ENCODE measurements around the gene PLEKHH1.
A peak's percentile ranks its signal among the peaks of the same experiment; 100 is the strongest.

Gene PLEKHH1

GRCh38 chr14:67569011-67569650 is 36.0 kb downstream of the PLEKHH1 start:
- Histone ChIP-seq H3K9me3 (ENCODE audit: control insufficient read depth, insufficient read depth, low read depth, low read length) (no peaks in the 10 kb centered on the region), H3K4me1 (ENCODE audit: control insufficient read depth, insufficient read depth, low read length) (no peaks in the 10 kb centered on the region), H3K4me3 (ENCODE audit: low read depth, low read length) (no peak overlapping the region), H3K27ac (ENCODE audit: extremely low read depth, low read depth, low read length) (no peak overlapping the region), H3K36me3 (ENCODE audit: control insufficient read depth in 2 of 2, insufficient read depth in 1 of 2, low read length in 2 of 2) (peaks cover 0 to 9% of the 10 kb centered on the region in 2 experiments; a peak in 2 of 3 replicates)
- ChIA-PET CTCF (interaction anchor here (0.7 to 9.4 kb wide), 5 partner anchors 12 to 573 kb away, joined by 3 to 143 read pairs (median 20); no protein-coding TSS in a partner anchor), POLR2A (no interaction called here)
- TF ChIP-seq SETDB1 (IDR thresholded peaks at IDR 0.05; ENCODE audit: insufficient read length, low read length) (no peak), ZNF626 (tag by site-specific recombination; IDR thresholded peaks at IDR 0.05) (no peak), GLIS2 (tag by site-specific recombination; IDR thresholded peaks at IDR 0.05) (no peak), ZNF184 (tag by site-specific recombination; IDR thresholded peaks at IDR 0.05) (no peak), ZNF155 (tag by site-specific recombination; IDR thresholded peaks at IDR 0.05) (no peak), ZBTB8A (tag by site-specific recombination; IDR thresholded peaks at IDR 0.05) (no peak), ZNF426 (tag by site-specific recombination; IDR thresholded peaks at IDR 0.05) (no peak), ZNF629 (tag by site-specific recombination; IDR thresholded peaks at IDR 0.05) (no peak), ZNF571 (tag by site-specific recombination; IDR thresholded peaks at IDR 0.05) (no peak), ZNF670 (tag by site-specific recombination; IDR thresholded peaks at IDR 0.05; ENCODE audit: low read depth) (no peak), ZNF19 (tag by site-specific recombination; IDR thresholded peaks at IDR 0.05; ENCODE audit: low read depth) (no peak), ZNF544 (tag by site-specific recombination; IDR thresholded peaks at IDR 0.05) (no peak), ZBTB10 (tag by site-specific recombination; IDR thresholded peaks at IDR 0.05) (no peak), ZNF138 (tag by site-specific recombination; IDR thresholded peaks at IDR 0.05; ENCODE audit: borderline replicate concordance) (no peak), ZNF785 (tag by site-specific recombination; IDR thresholded peaks at IDR 0.05) (no peak), BCL11A (tag by site-specific recombination; IDR thresholded peaks at IDR 0.05; ENCODE audit: low read depth) (no peak), ZNF324 (tag by site-specific recombination; IDR thresholded peaks at IDR 0.05) (no peak), ZNF549 (tag by site-specific recombination; IDR thresholded peaks at IDR 0.05) (no peak)
- TF ChIP-seq, protein P1, sequence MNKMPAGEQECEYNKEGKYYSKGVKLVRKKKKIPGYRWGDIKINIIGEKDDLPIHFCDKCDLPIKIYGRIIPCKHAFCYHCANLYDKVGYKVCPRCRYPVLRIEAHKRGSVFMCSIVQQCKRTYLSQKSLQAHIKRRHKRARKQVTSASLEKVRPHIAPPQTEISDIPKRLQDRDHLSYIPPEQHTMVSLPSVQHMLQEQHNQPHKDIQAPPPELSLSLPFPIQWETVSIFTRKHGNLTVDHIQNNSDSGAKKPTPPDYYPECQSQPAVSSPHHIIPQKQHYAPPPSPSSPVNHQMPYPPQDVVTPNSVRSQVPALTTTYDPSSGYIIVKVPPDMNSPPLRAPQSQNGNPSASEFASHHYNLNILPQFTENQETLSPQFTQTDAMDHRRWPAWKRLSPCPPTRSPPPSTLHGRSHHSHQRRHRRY (tag by site-specific recombination; IDR thresholded peaks at IDR 0.05) = no peak

GRCh38 chr14:67569651-67570290 is 36.7 kb downstream of the PLEKHH1 start:
- ChIA-PET POLR2A (no interaction called here), CTCF (interaction anchor here (0.5 to 9.4 kb wide), 11 partner anchors 12 to 141 kb away, joined by 3 to 143 read pairs (median 12); partner anchors contain the start of gene PLEKHH1)
- Histone ChIP-seq H3K4me1 (ENCODE audit: control insufficient read depth, insufficient read depth, low read length) (no peaks in the 10 kb centered on the region), H3K27ac (ENCODE audit: extremely low read depth, low read depth, low read length) (no peak overlapping the region), H3K4me3 (ENCODE audit: low read depth, low read length) (no peak overlapping the region), H3K36me3 (ENCODE audit: control insufficient read depth in 2 of 2, insufficient read depth in 1 of 2, low read length in 2 of 2) (peaks cover 0 to 16% of the 10 kb centered on the region in 2 experiments; a peak in 2 of 3 replicates), H3K9me3 (ENCODE audit: control insufficient read depth, insufficient read depth, low read depth, low read length) (no peaks in the 10 kb centered on the region)
- no peak for TF ChIP-seq ZNF138 (tag by site-specific recombination; IDR thresholded peaks at IDR 0.05; ENCODE audit: borderline replicate concordance)
- TF ChIP-seq, protein P2, sequence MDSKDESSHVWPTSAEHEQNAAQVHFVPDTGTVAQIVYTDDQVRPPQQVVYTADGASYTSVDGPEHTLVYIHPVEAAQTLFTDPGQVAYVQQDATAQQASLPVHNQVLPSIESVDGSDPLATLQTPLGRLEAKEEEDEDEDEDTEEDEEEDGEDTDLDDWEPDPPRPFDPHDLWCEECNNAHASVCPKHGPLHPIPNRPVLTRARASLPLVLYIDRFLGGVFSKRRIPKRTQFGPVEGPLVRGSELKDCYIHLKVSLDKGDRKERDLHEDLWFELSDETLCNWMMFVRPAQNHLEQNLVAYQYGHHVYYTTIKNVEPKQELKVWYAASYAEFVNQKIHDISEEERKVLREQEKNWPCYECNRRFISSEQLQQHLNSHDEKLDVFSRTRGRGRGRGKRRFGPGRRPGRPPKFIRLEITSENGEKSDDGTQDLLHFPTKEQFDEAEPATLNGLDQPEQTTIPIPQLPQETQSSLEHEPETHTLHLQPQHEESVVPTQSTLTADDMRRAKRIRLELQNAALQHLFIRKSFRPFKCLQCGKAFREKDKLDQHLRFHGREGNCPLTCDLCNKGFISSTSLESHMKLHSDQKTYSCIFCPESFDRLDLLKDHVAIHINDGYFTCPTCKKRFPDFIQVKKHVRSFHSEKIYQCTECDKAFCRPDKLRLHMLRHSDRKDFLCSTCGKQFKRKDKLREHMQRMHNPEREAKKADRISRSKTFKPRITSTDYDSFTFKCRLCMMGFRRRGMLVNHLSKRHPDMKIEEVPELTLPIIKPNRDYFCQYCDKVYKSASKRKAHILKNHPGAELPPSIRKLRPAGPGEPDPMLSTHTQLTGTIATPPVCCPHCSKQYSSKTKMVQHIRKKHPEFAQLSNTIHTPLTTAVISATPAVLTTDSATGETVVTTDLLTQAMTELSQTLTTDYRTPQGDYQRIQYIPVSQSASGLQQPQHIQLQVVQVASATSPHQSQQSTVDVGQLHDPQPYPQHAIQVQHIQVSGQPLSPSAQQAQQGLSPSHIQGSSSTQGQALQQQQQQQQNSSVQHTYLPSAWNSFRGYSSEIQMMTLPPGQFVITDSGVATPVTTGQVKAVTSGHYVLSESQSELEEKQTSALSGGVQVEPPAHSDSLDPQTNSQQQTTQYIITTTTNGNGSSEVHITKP (tag by site-specific recombination; IDR thresholded peaks at IDR 0.05) = peak; percentile 42; the same call in 1 of the 2 replicates
